ENCODE results near the gene CAMK2B. TPM values are rescaled to one million over a fixed set of nuclear protein-coding genes. Genes with fewer than 3 reads are reported as not detected.

CAMK2B gene
- 94.5 TPM for total RNA-seq

GRCh38 chr7:44325201-44325671 lies at the start of gene CAMK2B:
Gene CAMK2B, minus strand, starts transcription at chr7:44325594. Its CDS starts 173 bp downstream, at chr7:44325421.

GRCh38 chr7:44200699-44201461 lies 124.5 kb downstream of the CAMK2B start, which contains the start of gene YKT6:
Gene YKT6, plus strand, starts transcription at chr7:44200978. Its CDS starts 158 bp downstream, at chr7:44201136.

GRCh38 chr7:44189286-44189992 lies 136.0 kb downstream of the CAMK2B start, which contains the start of gene GCK:
Gene GCK, minus strand, starts transcription at chr7:44189439. Its CDS starts 486 bp downstream, at chr7:44188953.

Other genes with a start within 250 kb of the CAMK2B start
- gene POLM, start 243.1 kb downstream of the CAMK2B start, total RNA-seq: 14.4 TPM
- 10.3 TPM for gene AEBP1, start 221.2 kb downstream of the CAMK2B start, total RNA-seq
- 56.7 TPM for gene POLD2, start 202.0 kb downstream of the CAMK2B start, total RNA-seq
- not detected for gene MYL7, start 184.3 kb downstream of the CAMK2B start, total RNA-seq
- gene GCK, start 136.2 kb downstream of the CAMK2B start, total RNA-seq: 5.3 TPM
- gene YKT6, start 124.6 kb downstream of the CAMK2B start, total RNA-seq: 57.3 TPM
- 119 TPM for gene NUDCD3, start 165.1 kb upstream of the CAMK2B start, total RNA-seq
- gene NPC1L1, start 215.7 kb upstream of the CAMK2B start, total RNA-seq: not detected
- gene DDX56, start 248.3 kb upstream of the CAMK2B start, total RNA-seq: 57.3 TPM